Parathyroid adenoma (tissue), 2 donors: Measurements from ENCODE around the gene MTMR12.

Experiments used
- H2AFZ ChIP-seq: fragments of 300-600 bp; sonication (generic); one replicate; pipeline ENCODE4 v1.7.0; 2017; ENCODE audit warnings: antibody characterized with exemption, mild to moderate bottlenecking
- H3K27ac ChIP-seq: fragments of 300-600 bp; sonication (generic); one replicate; pipeline ENCODE4 v1.7.0; 2017
- H3K27me3 ChIP-seq: fragments of 300-600 bp; sonication (generic); one replicate; pipeline ENCODE4 v1.7.0; 2017; ENCODE audit warnings: low read length; ENCODE audit not compliant: control insufficient read depth, insufficient read depth
- H3K36me3 ChIP-seq: fragments of 300-600 bp; sonication (generic); one replicate; pipeline ENCODE4 v1.7.0; 2017; ENCODE audit warnings: low read length; ENCODE audit not compliant: control insufficient read depth, insufficient read depth
- H3K4me1 ChIP-seq: fragments of 300-600 bp; sonication (generic); one replicate; pipeline ENCODE4 v1.7.0; 2017; ENCODE audit warnings: control low read depth
- H3K4me2 ChIP-seq: fragments of 300-600 bp; sonication (generic); one replicate; pipeline ENCODE4 v1.7.0; 2017; ENCODE audit warnings: low read length
- H3K4me3 ChIP-seq: fragments of 300-600 bp; sonication (generic); one replicate; pipeline ENCODE4 v1.7.0; 2017; ENCODE audit warnings: low read depth, low read length
- H3K79me2 ChIP-seq: fragments of 300-600 bp; sonication (generic); one replicate; pipeline ENCODE4 v1.7.0; 2017; ENCODE audit warnings: control low read depth
- H3K9ac ChIP-seq: fragments of 300-600 bp; sonication (generic); one replicate; pipeline ENCODE4 v1.7.0; 2017; ENCODE audit warnings: mild to moderate bottlenecking
- H3K9me3 ChIP-seq: fragments of 300-600 bp; sonication (generic); one replicate; pipeline ENCODE4 v1.7.0; 2017; ENCODE audit warnings: low read length; ENCODE audit not compliant: control insufficient read depth
- TF ChIP-seq, protein P1 (sequence below): fragments of 300-600 bp; sonication (generic); IDR thresholded peaks from one replicate; pipeline ENCODE4 v1.7.0; 2017; ENCODE audit warnings: antibody characterized with exemption, mild to moderate bottlenecking
- donor health status: primary hyperparathyroidism.

The MTMR12 gene

DNA sequence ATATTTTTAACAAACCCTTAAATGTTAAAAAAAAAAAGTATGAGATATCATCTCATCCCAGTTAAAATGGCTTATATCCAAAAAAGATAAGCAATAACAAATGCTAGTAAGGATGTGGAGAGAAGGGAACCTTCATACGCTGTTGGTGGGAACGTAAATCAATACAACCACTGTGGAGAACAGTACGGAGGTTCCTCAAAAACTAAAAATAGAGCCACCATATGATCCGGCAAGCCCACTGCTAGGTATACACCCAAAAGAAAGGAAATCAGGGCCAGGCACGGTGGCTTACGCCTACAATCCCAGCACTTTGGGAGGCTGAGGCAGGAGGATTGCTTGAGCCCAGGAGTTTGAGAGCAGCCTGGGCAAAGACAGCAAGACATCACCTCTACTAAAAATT lies 3.0 kb downstream of the MTMR12 start:
- Histone ChIP-seq H2AFZ (no peak overlapping the region), H3K27ac (no peak overlapping the region), H3K36me3 (no peaks in the 10 kb centered on the region)

DNA sequence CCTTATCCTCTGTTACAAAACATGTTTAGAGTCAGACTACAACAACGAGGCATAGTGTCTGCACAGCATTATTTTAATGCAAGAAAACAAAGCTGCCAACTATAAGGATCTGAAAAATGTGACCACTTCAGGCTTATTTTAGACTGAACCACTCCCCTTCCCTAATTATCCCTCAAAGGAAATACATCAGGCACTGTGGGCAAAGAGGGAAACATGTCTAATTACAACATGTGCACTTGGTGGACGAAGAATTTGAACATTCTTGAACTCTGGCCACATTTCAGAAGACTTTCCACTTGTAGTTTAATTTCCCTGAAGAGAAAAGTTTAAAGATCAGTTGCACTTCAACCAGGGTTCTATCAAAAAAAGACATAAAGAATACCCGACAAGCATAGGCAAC lies 3.8 kb downstream of the MTMR12 start:
- Histone ChIP-seq H3K4me1 (no peaks in the 10 kb centered on the region), H3K4me3 (peak overlapping the region; percentile 27), H3K9me3 (no peaks in the 10 kb centered on the region), H3K9ac (no peak overlapping the region), H3K27ac (no peak overlapping the region), H2AFZ (no peak overlapping the region), H3K4me2 (peak overlapping the region; percentile 31), H3K36me3 (no peaks in the 10 kb centered on the region), H3K27me3 (no peaks in the 10 kb centered on the region), H3K79me2 (peaks cover 70% of the 10 kb centered on the region)
- TF ChIP-seq, protein P1, sequence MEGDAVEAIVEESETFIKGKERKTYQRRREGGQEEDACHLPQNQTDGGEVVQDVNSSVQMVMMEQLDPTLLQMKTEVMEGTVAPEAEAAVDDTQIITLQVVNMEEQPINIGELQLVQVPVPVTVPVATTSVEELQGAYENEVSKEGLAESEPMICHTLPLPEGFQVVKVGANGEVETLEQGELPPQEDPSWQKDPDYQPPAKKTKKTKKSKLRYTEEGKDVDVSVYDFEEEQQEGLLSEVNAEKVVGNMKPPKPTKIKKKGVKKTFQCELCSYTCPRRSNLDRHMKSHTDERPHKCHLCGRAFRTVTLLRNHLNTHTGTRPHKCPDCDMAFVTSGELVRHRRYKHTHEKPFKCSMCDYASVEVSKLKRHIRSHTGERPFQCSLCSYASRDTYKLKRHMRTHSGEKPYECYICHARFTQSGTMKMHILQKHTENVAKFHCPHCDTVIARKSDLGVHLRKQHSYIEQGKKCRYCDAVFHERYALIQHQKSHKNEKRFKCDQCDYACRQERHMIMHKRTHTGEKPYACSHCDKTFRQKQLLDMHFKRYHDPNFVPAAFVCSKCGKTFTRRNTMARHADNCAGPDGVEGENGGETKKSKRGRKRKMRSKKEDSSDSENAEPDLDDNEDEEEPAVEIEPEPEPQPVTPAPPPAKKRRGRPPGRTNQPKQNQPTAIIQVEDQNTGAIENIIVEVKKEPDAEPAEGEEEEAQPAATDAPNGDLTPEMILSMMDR = no peak

More for the DNA sequence above, 3.0 kb downstream of the MTMR12 start:
- H3K9me3 ChIP-seq = no peaks in the 10 kb centered on the region
- no peak overlapping the region for H3K4me3 ChIP-seq
- H3K79me2 ChIP-seq = peaks cover 62% of the 10 kb centered on the region
- no peak overlapping the region for H3K4me2 ChIP-seq
- no peaks in the 10 kb centered on the region for H3K4me1 ChIP-seq
- no peaks in the 10 kb centered on the region for H3K27me3 ChIP-seq
- H3K9ac ChIP-seq = no peak overlapping the region
- TF ChIP-seq, protein P1 = no peak

DNA sequence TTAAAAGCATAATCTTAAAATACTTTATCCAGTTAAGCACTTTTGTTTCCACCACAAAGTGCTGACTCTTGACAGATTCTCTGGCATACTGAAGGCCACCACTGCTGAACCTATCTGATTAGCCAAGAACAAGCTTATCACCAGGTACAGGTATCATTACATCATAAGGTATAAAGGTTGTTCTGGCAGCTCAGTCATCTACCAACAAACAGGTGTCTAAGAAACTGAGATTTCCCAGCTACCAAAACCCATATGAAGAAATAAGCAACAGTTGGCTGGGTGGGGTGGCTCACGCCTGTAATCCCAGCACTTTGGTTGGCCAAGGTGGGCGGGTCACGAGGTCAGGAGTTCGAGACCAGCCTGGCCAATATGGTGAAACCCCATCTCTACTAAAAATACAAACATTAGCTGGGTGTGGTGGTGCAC lies 5.0 kb downstream of the MTMR12 start:
- Histone ChIP-seq H3K27ac (no peak overlapping the region), H3K9ac (no peak overlapping the region), H3K4me3 (no peak overlapping the region), H3K9me3 (no peaks in the 10 kb centered on the region), H2AFZ (no peak overlapping the region), H3K36me3 (no peaks in the 10 kb centered on the region), H3K4me1 (no peaks in the 10 kb centered on the region), H3K4me2 (peak overlapping the region; percentile 16), H3K27me3 (no peaks in the 10 kb centered on the region), H3K79me2 (peaks cover 73% of the 10 kb centered on the region)
- TF ChIP-seq, protein P1 = no peak

DNA sequence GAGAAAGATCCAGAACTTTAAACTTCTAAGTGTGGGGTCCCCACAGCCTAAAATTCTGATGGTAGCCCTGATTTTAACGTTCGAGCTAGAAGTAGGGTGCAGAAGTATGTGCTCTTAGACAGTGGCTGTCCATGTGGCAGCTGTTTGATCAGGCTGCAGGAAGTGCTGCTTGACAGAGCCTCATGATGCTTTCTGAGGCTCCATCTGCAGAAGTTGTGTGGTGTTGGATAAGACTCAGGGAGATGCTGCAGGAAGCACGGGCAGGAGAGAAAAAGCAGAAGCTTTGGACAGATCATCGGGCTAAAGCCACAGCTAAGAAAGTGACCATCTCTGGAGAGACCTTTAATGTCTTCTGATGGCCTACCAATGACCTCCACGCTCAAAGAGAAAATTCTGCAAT lies 8.1 kb downstream of the MTMR12 start:
- Histone ChIP-seq H3K4me3 (no peak overlapping the region), H3K79me2 (peaks cover 73% of the 10 kb centered on the region), H3K36me3 (no peaks in the 10 kb centered on the region), H3K27me3 (no peaks in the 10 kb centered on the region), H3K9ac (no peak overlapping the region), H3K27ac (no peak overlapping the region), H3K4me1 (no peaks in the 10 kb centered on the region), H3K9me3 (no peaks in the 10 kb centered on the region), H2AFZ (no peak overlapping the region), H3K4me2 (no peak overlapping the region)
- TF ChIP-seq, protein P1 = no peak

DNA sequence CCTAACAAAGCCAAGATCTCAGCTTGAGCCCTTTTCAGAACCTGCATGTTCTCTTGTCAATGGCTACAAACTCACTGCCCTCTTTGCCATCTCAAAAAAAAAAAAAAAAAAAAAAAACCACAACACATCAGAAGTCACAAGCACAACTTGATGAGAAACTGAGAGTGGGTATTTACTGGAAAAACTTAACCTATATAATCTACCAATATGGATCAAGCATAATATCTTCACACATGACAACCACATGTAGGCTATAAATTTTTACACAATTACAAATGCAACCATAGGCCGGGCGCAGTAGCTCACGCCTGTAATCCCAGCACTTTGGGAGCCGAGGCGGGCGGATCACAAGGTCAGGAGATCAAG lies 9.0 kb downstream of the MTMR12 start:
- Histone ChIP-seq H3K36me3 (no peaks in the 10 kb centered on the region), H3K9ac (no peak overlapping the region), H3K27ac (no peak overlapping the region), H3K4me1 (no peaks in the 10 kb centered on the region), H3K79me2 (peaks cover 72% of the 10 kb centered on the region), H3K9me3 (no peaks in the 10 kb centered on the region), H3K4me2 (no peak overlapping the region), H3K27me3 (no peaks in the 10 kb centered on the region), H3K4me3 (no peak overlapping the region), H2AFZ (no peak overlapping the region)
- TF ChIP-seq, protein P1 = no peak
